IMR-90 (cell line): ENCODE results near the gene PALLD. TPM values are rescaled to one million over a fixed set of nuclear protein-coding genes. Genes with fewer than 3 reads are reported as not detected.

Experiments
- ATAC-seq: fragments of 200-7000 bp; cut with Tn5 transposase; 2 replicates; pipeline ENCODE4 v1.9.1; 2020; ENCODE audit warnings: low read depth, mild to moderate bottlenecking, moderate library complexity
- BruUV-seq: library from RNA; stranded (reverse); fragments of 400-500 nt; replicated peaks from 2 replicates; lab custom pipeline; 2021; lab: Mats Ljungman, UMichigan
- CTCF ChIA-PET: fragments of 300-600 bp; formaldehyde crosslinking; extraction: SDS; loops from one replicate; lab custom pipeline; 2021; ENCODE audit warnings: antibody characterized with exemption; lab: Yijun Ruan, JAX
- POLR2A ChIA-PET: fragments of 300-600 bp; sonication (Branson Sonifier 250); formaldehyde crosslinking; loops from one replicate; lab custom pipeline; 2022; ENCODE audit warnings: antibody characterized with exemption; ENCODE audit not compliant: unreplicated experiment; lab: Charles Lee
- DNase-seq: peaks from one replicate; pipeline ENCODE4 v3.0.0; 2013
- H2AFZ ChIP-seq: replicated peaks from 2 replicates; pipeline ENCODE3; 2013; ENCODE audit warnings: low read length, mild to moderate bottlenecking; ENCODE audit not compliant: poor library complexity
- H2AK5ac ChIP-seq: 2 replicates; pipeline ENCODE4 v1.6.1; 2013; ENCODE audit warnings: low read depth, low read length, inconsistent platforms
- H2AK9ac ChIP-seq: replicated peaks from 2 replicates; pipeline ENCODE3; 2013; ENCODE audit warnings: mild to moderate bottlenecking, low read depth, low read length, moderate library complexity; ENCODE audit not compliant: poor library complexity
- H2BK120ac ChIP-seq: 2 replicates; pipeline ENCODE4 v1.6.1; 2013; ENCODE audit warnings: low read depth, low read length, inconsistent platforms
- H2BK15ac ChIP-seq: 3 replicates; pipeline ENCODE4 v1.6.1; 2013; ENCODE audit warnings: low read depth, low read length, inconsistent platforms
- H2BK20ac ChIP-seq: 2 replicates; pipeline ENCODE4 v1.6.1; 2013; ENCODE audit warnings: low read depth, mild to moderate bottlenecking, inconsistent platforms, low read length, moderate library complexity
- H2BK5ac ChIP-seq: 2 replicates; pipeline ENCODE4 v1.6.1; 2013; ENCODE audit warnings: mild to moderate bottlenecking, low read depth, low read length, inconsistent platforms; ENCODE audit not compliant: poor library complexity, severe bottlenecking
- H3K14ac ChIP-seq: replicated peaks from 2 replicates; pipeline ENCODE4 v1.6.1; 2013; ENCODE audit warnings: low read depth, low read length, inconsistent platforms
- H3K18ac ChIP-seq: 2 replicates; pipeline ENCODE4 v1.6.1; 2013; ENCODE audit warnings: low read depth, low read length, control low read depth
- H3K23ac ChIP-seq: 2 replicates; pipeline ENCODE4 v1.6.1; 2013; ENCODE audit warnings: low read depth, low read length, inconsistent platforms
- H3K27ac ChIP-seq: 2 replicates; pipeline ENCODE4 v1.5.1; 2013; ENCODE audit warnings: mild to moderate bottlenecking, control low read depth, low read length; ENCODE audit not compliant: insufficient read depth
- H3K27me3 ChIP-seq: 2 replicates; pipeline ENCODE4 v1.6.1; 2013; ENCODE audit warnings: low read length; ENCODE audit not compliant: control insufficient read depth, insufficient read depth
- H3K36me3 ChIP-seq: 2 replicates; pipeline ENCODE4 v1.6.1; 2013; ENCODE audit warnings: low read length, mixed read lengths; ENCODE audit not compliant: control insufficient read depth, insufficient read depth
- H3K4ac ChIP-seq: 2 replicates; pipeline ENCODE4 v1.6.1; 2013; ENCODE audit warnings: low read depth, low read length, inconsistent platforms
- H3K4me1 ChIP-seq: 2 replicates; pipeline ENCODE4 v1.6.1; 2013; ENCODE audit warnings: low read length, mixed read lengths; ENCODE audit not compliant: control insufficient read depth, insufficient read depth
- H3K4me2 ChIP-seq: 2 replicates; pipeline ENCODE4 v1.6.1; 2013; ENCODE audit warnings: low read depth, mild to moderate bottlenecking, control low read depth, low read length, moderate library complexity
- H3K4me3 ChIP-seq: 2 replicates; pipeline ENCODE4 v1.5.1; 2013; ENCODE audit warnings: low read depth, mild to moderate bottlenecking, control low read depth, low read length, moderate library complexity; ENCODE audit not compliant: insufficient read depth
- H3K56ac ChIP-seq: 2 replicates; pipeline ENCODE4 v1.6.1; 2013; ENCODE audit warnings: low read length, inconsistent platforms; ENCODE audit not compliant: insufficient read depth; ENCODE audit errors: extremely low read depth
- H3K79me1 ChIP-seq, 2 experiments: 2 replicates each; pipeline ENCODE4 v1.6.1; 2013; ENCODE audit warnings: low read length in 2 of 2, inconsistent platforms in 1 of 2, low read depth in 1 of 2
- H3K9ac ChIP-seq: 2 replicates; pipeline ENCODE4 v1.6.1; 2013; ENCODE audit warnings: low read depth, low read length, control low read depth
- H3K9me1 ChIP-seq: 2 replicates; pipeline ENCODE4 v1.6.1; 2013; ENCODE audit warnings: low read length, inconsistent platforms; ENCODE audit not compliant: insufficient read depth
- H3K9me3 ChIP-seq: 2 replicates; pipeline ENCODE4 v1.6.1; 2013; ENCODE audit warnings: low read length; ENCODE audit not compliant: control insufficient read depth, insufficient read depth
- H4K20me1 ChIP-seq: 2 replicates; pipeline ENCODE4 v1.6.1; 2013; ENCODE audit warnings: low read length, inconsistent platforms; ENCODE audit not compliant: insufficient read depth
- H4K5ac ChIP-seq: 2 replicates; pipeline ENCODE4 v1.6.1; 2013; ENCODE audit warnings: mild to moderate bottlenecking, low read depth, low read length, control low read depth
- H4K8ac ChIP-seq, 2 experiments: 2 replicates each; pipeline ENCODE4 v1.6.1; 2013; ENCODE audit warnings: low read depth in 2 of 2, low read length in 2 of 2, control low read depth in 1 of 2, inconsistent platforms in 1 of 2
- H4K91ac ChIP-seq: 2 replicates; pipeline ENCODE4 v1.6.1; 2013; ENCODE audit warnings: low read depth, low read length, inconsistent platforms; ENCODE audit not compliant: insufficient read depth
- CEBPB ChIP-seq: IDR thresholded peaks from 2 replicates; pipeline ENCODE4 v1.6.1; 2012; ENCODE audit warnings: low read depth, low read length, improper control_type of control experiment
- CHD1 ChIP-seq: IDR thresholded peaks from 2 replicates; pipeline ENCODE4 v1.6.1; 2012; ENCODE audit warnings: low read depth, low read length, improper control_type of control experiment
- ELK1 ChIP-seq: fragments of 150-350 bp; IDR thresholded peaks from 2 replicates; pipeline ENCODE4 v1.6.1; 2016; ENCODE audit warnings: low read depth, mild to moderate bottlenecking, low read length, moderate library complexity, borderline replicate concordance
- FOS ChIP-seq: fragments of 150-350 bp; IDR thresholded peaks from 2 replicates; pipeline ENCODE4 v1.6.1; 2016; ENCODE audit warnings: low read depth, low read length
- MAZ ChIP-seq: IDR thresholded peaks from 2 replicates; pipeline ENCODE4 v1.6.1; 2012; ENCODE audit warnings: low read depth, mild to moderate bottlenecking, low read length, improper control_type of control experiment, moderate library complexity, borderline replicate concordance
- MXI1 ChIP-seq: IDR thresholded peaks from 2 replicates; pipeline ENCODE4 v1.6.1; 2012; ENCODE audit warnings: low read depth, mild to moderate bottlenecking, low read length, moderate library complexity, borderline replicate concordance
- NFE2L2 ChIP-seq: fragments of 150-350 bp; IDR thresholded peaks from 2 replicates; pipeline ENCODE4 v1.6.1; 2016; ENCODE audit warnings: low read depth, mild to moderate bottlenecking, low read length
- POLR2A ChIP-seq: IDR thresholded peaks from 2 replicates; pipeline ENCODE4 v1.6.1; 2012; ENCODE audit warnings: mild to moderate bottlenecking, low read depth, low read length
- RCOR1 ChIP-seq: IDR thresholded peaks from 2 replicates; pipeline ENCODE4 v1.6.1; 2012; ENCODE audit warnings: mild to moderate bottlenecking, low read length, improper control_type of control experiment; ENCODE audit not compliant: insufficient replicate concordance
- RFX5 ChIP-seq: IDR thresholded peaks from 2 replicates; pipeline ENCODE4 v1.8.0; 2012; ENCODE audit warnings: low read depth, mild to moderate bottlenecking, low read length, moderate library complexity
- SMC3 ChIP-seq: fragments of 150-350 bp; IDR thresholded peaks from 2 replicates; pipeline ENCODE4 v1.6.1; 2016; ENCODE audit warnings: low read depth, mild to moderate bottlenecking, antibody characterized with exemption, low read length, moderate library complexity
- WGBS, 2 experiments: methylation state at CpG; one replicate each; pipeline versions ENCODE4 v1.1.5 to v1.1.7; 2013; ENCODE audit warnings: missing lambda C conversion rate in 2 of 2; ENCODE audit not compliant: insufficient read length in 1 of 2; ENCODE audit errors: extremely low coverage in 2 of 2; 5-methylcytosine and 5-hydroxymethylcytosine counted together
- dilution Hi-C: fragments of 300-500 bp; cut with HindIII; formaldehyde crosslinking; loops from one replicate; pipeline ENCODE4 v1.14.3; 2018; ENCODE audit warnings: low sequenced_read_pairs; ENCODE audit not compliant: unreplicated experiment
- in situ Hi-C: fragments of 300-500 bp; cut with MboI; formaldehyde crosslinking; loops from 3 replicates; pipeline ENCODE4 v1.14.3; 2019; ENCODE audit warnings: low sequenced_read_pairs, inconsistent platforms, mixed read lengths
- intact Hi-C: fragments of 100-400 bp; cut with micrococcal nuclease; formaldehyde crosslinking; loops from 2 replicates; pipeline ENCODE4 v1.10.0; 2022
- polyA plus RNA-seq, 3 experiments: library from polyadenylated mRNA; depleted of rRNA; stranded (reverse); fragments of >200 nt; gene quantifications; 2 replicates each; pipeline ENCODE4 v1.2.3, GENCODE V29; 2012; ENCODE audit warnings: low replicate concordance in 1 of 3
- total RNA-seq: library from RNA; depleted of rRNA; stranded (reverse); fragments of >200 nt; gene quantifications from 2 replicates; pipeline ENCODE4 v1.2.3, GENCODE V29; 2012
- TF ChIP-seq, protein P1 (sequence below): fragments of 150-350 bp; IDR thresholded peaks from 2 replicates; pipeline ENCODE4 v1.6.1; 2017; ENCODE audit warnings: mild to moderate bottlenecking, antibody characterized with exemption, low read length, low read depth
- TF ChIP-seq, protein P2 (sequence below): conservative IDR thresholded peaks from 2 replicates; pipeline ENCODE4 v1.5.1; 2012; ENCODE audit warnings: mild to moderate bottlenecking, low read depth, low read length, improper control_type of control experiment

PALLD gene
- total and polyA plus RNA-seq, 2 of the 4 experiments (the other 2 are of a cell fraction) = 91.0 to 91.9 TPM

- Histone ChIP-seq H2BK15ac (peak overlapping the region; percentile 12; the same call in 2 of the 3 replicates), H3K9me1 (0 out of 2 replicates have a peak, but pooled peaks cover 3% of the 10 kb centered on the region), H3K18ac (peak overlapping the region; percentile 93), H2BK120ac (peak overlapping the region; percentile 4), H3K23ac (peak overlapping the region; percentile 2; the same call in 1 of the 2 replicates), H3K14ac (peak overlapping the region; percentile 39; the same call in 1 of the 2 replicates), H3K4me3 (no peak overlapping the region), H3K27me3 (no peaks in the 10 kb centered on the region), H4K8ac (peak overlapping the region in 1 of 2 experiments; percentile 31; a peak in 1 of 4 replicates), H4K91ac (peak overlapping the region; percentile 65), H3K79me1 (no peaks in the 10 kb centered on the region), H2AK5ac (peak overlapping the region; percentile 45; the same call in 1 of the 2 replicates), H3K27ac (no peak overlapping the region), H3K4ac (peak overlapping the region; percentile 60), H2BK5ac (no peak overlapping the region), H3K36me3 (no peaks in the 10 kb centered on the region), H3K9ac (no peak overlapping the region), H3K56ac (no peak overlapping the region), H3K9me3 (no peaks in the 10 kb centered on the region), H2AK9ac (no peak overlapping the region), H4K20me1 (no peaks in the 10 kb centered on the region), H4K5ac (peak overlapping the region; percentile 25), H3K4me1 (peaks cover 4% of the 10 kb centered on the region; the same call in 1 of the 2 replicates), H3K4me2 (no peak overlapping the region), H2AFZ (peak overlapping the region; percentile 53), H2BK20ac (peak overlapping the region; percentile 51; the same call in 1 of the 2 replicates)
- BruUV-seq = no TSS peak
- dilution Hi-C loops = no loop called here
- DNase-seq (no peak), ATAC-seq (0 out of 2 replicates have a peak, but pooled peaks have one; percentile 42)
- intact Hi-C loops = loop anchor here (2.0 to 10.0 kb wide), 5 partner anchors 69 to 402 kb away; no protein-coding TSS in a partner anchor
- ChIA-PET CTCF (interaction anchor here (0.6 to 1.3 kb wide), 3 partner anchors 68 to 406 kb away, joined by 3 to 4 read pairs (median 4); no protein-coding TSS in a partner anchor), POLR2A (interaction anchor here (0.5 kb wide), 1 partner anchor 218 kb away, joined by 5 read pairs; no protein-coding TSS in a partner anchor)
- WGBS, 2 experiments = 93% methylated on average over 3 of the region's 5 CpGs; no CpG with 5 or more reads in 1 of the 2 experiments
- in situ Hi-C loops = loop anchor here (5.0 to 25.0 kb wide), 4 partner anchors 103 to 489 kb away; no protein-coding TSS in a partner anchor
- no peak for TF ChIP-seq NFE2L2
- TF ChIP-seq, protein P1, sequence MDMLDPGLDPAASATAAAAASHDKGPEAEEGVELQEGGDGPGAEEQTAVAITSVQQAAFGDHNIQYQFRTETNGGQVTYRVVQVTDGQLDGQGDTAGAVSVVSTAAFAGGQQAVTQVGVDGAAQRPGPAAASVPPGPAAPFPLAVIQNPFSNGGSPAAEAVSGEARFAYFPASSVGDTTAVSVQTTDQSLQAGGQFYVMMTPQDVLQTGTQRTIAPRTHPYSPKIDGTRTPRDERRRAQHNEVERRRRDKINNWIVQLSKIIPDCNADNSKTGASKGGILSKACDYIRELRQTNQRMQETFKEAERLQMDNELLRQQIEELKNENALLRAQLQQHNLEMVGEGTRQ = no peak
- no peak for TF ChIP-seq RCOR1
- TF ChIP-seq RFX5 = no peak
- no peak for TF ChIP-seq FOS
- no peak for TF ChIP-seq CHD1
- TF ChIP-seq ELK1 = no peak
- TF ChIP-seq, protein P2, sequence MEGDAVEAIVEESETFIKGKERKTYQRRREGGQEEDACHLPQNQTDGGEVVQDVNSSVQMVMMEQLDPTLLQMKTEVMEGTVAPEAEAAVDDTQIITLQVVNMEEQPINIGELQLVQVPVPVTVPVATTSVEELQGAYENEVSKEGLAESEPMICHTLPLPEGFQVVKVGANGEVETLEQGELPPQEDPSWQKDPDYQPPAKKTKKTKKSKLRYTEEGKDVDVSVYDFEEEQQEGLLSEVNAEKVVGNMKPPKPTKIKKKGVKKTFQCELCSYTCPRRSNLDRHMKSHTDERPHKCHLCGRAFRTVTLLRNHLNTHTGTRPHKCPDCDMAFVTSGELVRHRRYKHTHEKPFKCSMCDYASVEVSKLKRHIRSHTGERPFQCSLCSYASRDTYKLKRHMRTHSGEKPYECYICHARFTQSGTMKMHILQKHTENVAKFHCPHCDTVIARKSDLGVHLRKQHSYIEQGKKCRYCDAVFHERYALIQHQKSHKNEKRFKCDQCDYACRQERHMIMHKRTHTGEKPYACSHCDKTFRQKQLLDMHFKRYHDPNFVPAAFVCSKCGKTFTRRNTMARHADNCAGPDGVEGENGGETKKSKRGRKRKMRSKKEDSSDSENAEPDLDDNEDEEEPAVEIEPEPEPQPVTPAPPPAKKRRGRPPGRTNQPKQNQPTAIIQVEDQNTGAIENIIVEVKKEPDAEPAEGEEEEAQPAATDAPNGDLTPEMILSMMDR = no peak
- no peak for TF ChIP-seq MAZ
- no peak for TF ChIP-seq MXI1
- TF ChIP-seq SMC3 = no peak
- TF ChIP-seq POLR2A = no peak
- no peak for TF ChIP-seq CEBPB
These were observed 18.6 kb downstream of the PALLD start for GRCh38 chr4:168515222-168516011.
